OCI-LY1 (cell line): ENCODE data around the gene FAM228B.

Experiments
- H2AFZ ChIP-seq: fragments of 200-600 bp; sonication (generic), shearing (Covaris generic); 2 replicates; pipeline ENCODE4 v1.6.0; 2014; ENCODE audit warnings: antibody characterized with exemption, mild to moderate bottlenecking, low read length
- H3F3A ChIP-seq: fragments of 200-600 bp; sonication (generic), shearing (Covaris generic); 2 replicates; pipeline ENCODE4 v1.6.0; 2014; ENCODE audit warnings: mild to moderate bottlenecking, antibody characterized with exemption, low read length, moderate library complexity; ENCODE audit not compliant: insufficient read depth
- H3K27ac ChIP-seq: fragments of 200-600 bp; sonication (generic); 2 replicates; pipeline ENCODE4 v1.5.1; 2014; ENCODE audit warnings: low read length, mixed run types, mild to moderate bottlenecking, low read depth; ENCODE audit not compliant: poor library complexity, severe bottlenecking
- H3K27me3 ChIP-seq: fragments of 200-600 bp; sonication (generic); 2 replicates; pipeline ENCODE4 v1.6.0; 2014; ENCODE audit warnings: antibody characterized with exemption, mild to moderate bottlenecking, low read length, moderate library complexity; ENCODE audit not compliant: insufficient read depth
- H3K36me3 ChIP-seq: fragments of 200-600 bp; sonication (generic); 2 replicates; pipeline ENCODE4 v1.6.1; 2014; ENCODE audit warnings: mild to moderate bottlenecking, antibody characterized with exemption, low read length, moderate library complexity, mixed read lengths; ENCODE audit not compliant: insufficient read depth
- H3K4me1 ChIP-seq: fragments of 200-600 bp; sonication (generic); 2 replicates; pipeline ENCODE4 v1.5.1; 2014; ENCODE audit warnings: mild to moderate bottlenecking, low read length, moderate library complexity; ENCODE audit not compliant: insufficient read depth, severe bottlenecking
- H3K4me2 ChIP-seq: fragments of 200-600 bp; sonication (generic), shearing (Covaris generic); 2 replicates; pipeline ENCODE4 v1.6.1; 2014; ENCODE audit warnings: low read length
- H3K4me3 ChIP-seq: fragments of 200-600 bp; sonication (generic); 2 replicates; pipeline ENCODE4 v1.5.1; 2014; ENCODE audit warnings: low read length, low read depth, mild to moderate bottlenecking, mixed read lengths; ENCODE audit not compliant: poor library complexity, severe bottlenecking
- H3K79me2 ChIP-seq: fragments of 200-600 bp; shearing (Covaris generic); 2 replicates; pipeline ENCODE4 v1.6.1; 2016; ENCODE audit warnings: mixed run types, low read length, mixed read lengths; ENCODE audit not compliant: insufficient read depth
- H3K9ac ChIP-seq: fragments of 200-600 bp; sonication (generic), shearing (Covaris generic); 2 replicates; pipeline ENCODE4 v1.6.1; 2014; ENCODE audit warnings: mild to moderate bottlenecking, low read length, mixed read lengths
- H3K9me2 ChIP-seq: fragments of 200-600 bp; sonication (generic), shearing (Covaris generic); 2 replicates; pipeline ENCODE4 v1.6.1; 2014; ENCODE audit warnings: low read depth, mild to moderate bottlenecking, low read length, mixed read lengths
- H3K9me3 ChIP-seq: fragments of 200-600 bp; shearing (Covaris generic); 2 replicates; pipeline ENCODE4 v1.6.1; 2014; ENCODE audit warnings: low read length, mixed read lengths
- H4K20me1 ChIP-seq: fragments of 200-600 bp; sonication (generic), shearing (Covaris generic); 2 replicates; pipeline ENCODE4 v1.6.0; 2016; ENCODE audit warnings: mild to moderate bottlenecking, low read length; ENCODE audit not compliant: insufficient read depth
- EZH2 ChIP-seq: fragments of 200-600 bp; sonication (generic), shearing (Covaris generic); IDR thresholded peaks from 2 replicates; pipeline ENCODE4 v1.8.0; 2017; ENCODE audit warnings: borderline replicate concordance, mixed run types, mild to moderate bottlenecking, antibody characterized with exemption, low read length, moderate library complexity, mixed read lengths
- TF ChIP-seq, protein P1 (sequence below): fragments of 200-600 bp; sonication (generic), shearing (Covaris generic); IDR thresholded peaks from 2 replicates; pipeline ENCODE4 v1.5.1; 2017; ENCODE audit warnings: mild to moderate bottlenecking, antibody characterized with exemption, low read length, moderate library complexity, mixed read lengths

The FAM228B gene

GRCh38 chr2:24209389-24210105 lies 86.3 kb downstream of the FAM228B start:
- Histone ChIP-seq H3K9me3 (no peaks in the 10 kb centered on the region), H3K4me1 (no peaks in the 10 kb centered on the region), H4K20me1 (no peaks in the 10 kb centered on the region), H3K9me2 (no peaks in the 10 kb centered on the region), H3K27ac (no peak overlapping the region), H3K4me2 (no peak overlapping the region), H2AFZ (no peak overlapping the region), H3K36me3 (peaks cover 75% of the 10 kb centered on the region), H3K9ac (no peak overlapping the region), H3K79me2 (no peaks in the 10 kb centered on the region), H3F3A (no peaks in the 10 kb centered on the region), H3K4me3 (no peak overlapping the region), H3K27me3 (no peaks in the 10 kb centered on the region)
- TF ChIP-seq, protein P1, sequence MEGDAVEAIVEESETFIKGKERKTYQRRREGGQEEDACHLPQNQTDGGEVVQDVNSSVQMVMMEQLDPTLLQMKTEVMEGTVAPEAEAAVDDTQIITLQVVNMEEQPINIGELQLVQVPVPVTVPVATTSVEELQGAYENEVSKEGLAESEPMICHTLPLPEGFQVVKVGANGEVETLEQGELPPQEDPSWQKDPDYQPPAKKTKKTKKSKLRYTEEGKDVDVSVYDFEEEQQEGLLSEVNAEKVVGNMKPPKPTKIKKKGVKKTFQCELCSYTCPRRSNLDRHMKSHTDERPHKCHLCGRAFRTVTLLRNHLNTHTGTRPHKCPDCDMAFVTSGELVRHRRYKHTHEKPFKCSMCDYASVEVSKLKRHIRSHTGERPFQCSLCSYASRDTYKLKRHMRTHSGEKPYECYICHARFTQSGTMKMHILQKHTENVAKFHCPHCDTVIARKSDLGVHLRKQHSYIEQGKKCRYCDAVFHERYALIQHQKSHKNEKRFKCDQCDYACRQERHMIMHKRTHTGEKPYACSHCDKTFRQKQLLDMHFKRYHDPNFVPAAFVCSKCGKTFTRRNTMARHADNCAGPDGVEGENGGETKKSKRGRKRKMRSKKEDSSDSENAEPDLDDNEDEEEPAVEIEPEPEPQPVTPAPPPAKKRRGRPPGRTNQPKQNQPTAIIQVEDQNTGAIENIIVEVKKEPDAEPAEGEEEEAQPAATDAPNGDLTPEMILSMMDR = no peak
- no peak for TF ChIP-seq EZH2

- no peak overlapping the region for H3K27ac ChIP-seq
- no peak overlapping the region for H2AFZ ChIP-seq
- no peaks in the 10 kb centered on the region for H3K9me3 ChIP-seq
- H3K9ac ChIP-seq = no peak overlapping the region
- no peaks in the 10 kb centered on the region for H4K20me1 ChIP-seq
- TF ChIP-seq, protein P1 = no peak
- TF ChIP-seq EZH2 = no peak
- H3K79me2 ChIP-seq = no peaks in the 10 kb centered on the region
- no peaks in the 10 kb centered on the region for H3F3A ChIP-seq
- H3K36me3 ChIP-seq = peaks cover 75% of the 10 kb centered on the region
- no peaks in the 10 kb centered on the region for H3K9me2 ChIP-seq
- no peaks in the 10 kb centered on the region for H3K4me1 ChIP-seq
- no peak overlapping the region for H3K4me3 ChIP-seq
- no peak overlapping the region for H3K4me2 ChIP-seq
- no peaks in the 10 kb centered on the region for H3K27me3 ChIP-seq
These were observed 86.8 kb downstream of the FAM228B start for GRCh38 chr2:24210106-24210455.

GRCh38 chr2:24210723-24211122 lies 87.5 kb downstream of the FAM228B start:
- H3K36me3 ChIP-seq = peaks cover 74% of the 10 kb centered on the region
- no peaks in the 10 kb centered on the region for H3K9me2 ChIP-seq
- no peak overlapping the region for H3K4me2 ChIP-seq
- H3K27ac ChIP-seq = no peak overlapping the region
- no peaks in the 10 kb centered on the region for H3F3A ChIP-seq
- H3K27me3 ChIP-seq = no peaks in the 10 kb centered on the region
- no peaks in the 10 kb centered on the region for H3K9me3 ChIP-seq
- TF ChIP-seq, protein P1 = no peak
- TF ChIP-seq EZH2 = no peak
- no peak overlapping the region for H2AFZ ChIP-seq
- H3K79me2 ChIP-seq = no peaks in the 10 kb centered on the region
- H3K4me1 ChIP-seq = no peaks in the 10 kb centered on the region
- no peaks in the 10 kb centered on the region for H4K20me1 ChIP-seq
- no peak overlapping the region for H3K9ac ChIP-seq
- no peak overlapping the region for H3K4me3 ChIP-seq
